Left lung (tissue), 10 donors: ENCODE measurements around the gene PYHIN1. TPM values are rescaled to one million over a fixed set of nuclear protein-coding genes. Genes with fewer than 3 reads are reported as not detected.

Source experiments
- ATAC-seq: fragments of 200-7000 bp; cut with Tn5 transposase; one replicate; pipeline ENCODE4 v1.9.1; 2020; ENCODE audit warnings: moderate library complexity
- DNase-seq, 4 donors: peaks; one replicate each; pipeline ENCODE4 v3.0.0-alpha.2; 2013 to 2020
- H3K27ac ChIP-seq, 2 donors: fragments of 200-600 bp; sonication (generic) in 1 of 2; one replicate each; pipeline versions ENCODE4 v1.5.0 to v1.8.0; 2020 to 2021
- H3K27me3 ChIP-seq, 2 donors: fragments of 200-600 bp; sonication (generic) in 1 of 2; one replicate each; pipeline versions ENCODE4 v1.5.0 to v1.8.0; 2020 to 2021
- H3K36me3 ChIP-seq, 2 donors: fragments of 200-600 bp; sonication (generic) in 1 of 2; one replicate each; pipeline versions ENCODE4 v1.5.0 to v1.8.0; 2020 to 2021
- H3K4me1 ChIP-seq, 2 donors: fragments of 200-600 bp; one replicate each; pipeline ENCODE4 v1.8.0; 2021
- H3K4me3 ChIP-seq, 2 donors: fragments of 200-600 bp; sonication (generic) in 1 of 2; one replicate each; pipeline versions ENCODE4 v1.5.0 to v1.8.0; 2020 to 2021; ENCODE audit warnings: mild to moderate bottlenecking in 1 of 2
- H3K9me3 ChIP-seq, 2 donors: fragments of 200-600 bp; sonication (generic) in 1 of 2; one replicate each; pipeline versions ENCODE4 v1.5.0 to v1.8.0; 2020 to 2021
- intact Hi-C, 2 donors: fragments of 100-400 bp; cut with DNase I; formaldehyde crosslinking; loops; one replicate each; pipeline versions ENCODE4 v1.11.2 to v1.14.2; 2022
- polyA plus RNA-seq, 6 donors: library from polyadenylated mRNA; unstranded; fragments of 120-200 nt; gene quantifications; one replicate each; pipeline ENCODE4 v1.2.1, GENCODE V29; 2013; ENCODE audit not compliant: insufficient read length in 6 of 6
- total RNA-seq, 2 donors: library from RNA; stranded (reverse); fragmentation: NEBNext Ultra II Directional; extraction: Animal tissue kit (Norgen Biotek cat#: 25700); gene quantifications; one replicate each; pipeline ENCODE4 v1.2.1, GENCODE V29; 2021
- TF ChIP-seq, protein P1 (sequence below), 2 donors: fragments of 200-600 bp; sonication (generic) in 1 of 2; IDR thresholded peaks; one replicate each; pipeline versions ENCODE4 v1.5.0 to v1.8.0; 2021; ENCODE audit warnings: antibody characterized with exemption in 2 of 2
- donor health status: DM: no; HTN: yes; CAD: no.
- donor health status: DM: no; HTN: no; CAD: no.

PYHIN1 gene
- total and polyA plus RNA-seq, 8 donors = 0.53 to 3.5 (median 1.3) TPM

DNA sequence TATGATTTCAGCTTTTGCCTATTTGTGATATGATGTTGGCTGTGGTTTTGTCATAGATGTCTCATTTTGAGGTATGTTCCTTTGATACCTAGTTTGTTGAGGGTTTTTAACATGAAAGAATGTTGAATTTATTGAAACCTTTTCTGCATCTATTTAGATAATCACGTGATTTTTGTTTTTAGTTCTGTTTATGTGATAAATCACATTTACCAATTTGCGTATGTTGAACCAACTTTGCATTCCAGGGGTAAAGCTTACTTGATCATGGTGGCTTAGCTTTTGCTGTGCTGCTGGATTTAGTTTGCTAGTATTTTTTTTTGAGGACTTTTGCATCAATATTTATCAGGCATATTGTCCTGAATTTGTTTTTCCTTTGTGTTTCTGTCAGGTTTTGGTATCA, 51.9 kb downstream of the PYHIN1 start:
- ATAC-seq (no peak), DNase-seq (no peak)
- intact Hi-C loops = no loop called here
- Histone ChIP-seq H3K4me1 (no peaks in the 10 kb centered on the region), H3K27ac (no peak overlapping the region), H3K27me3 (no peaks in the 10 kb centered on the region), H3K9me3 (peaks cover 0 to 13% of the 10 kb centered on the region in 2 donors), H3K36me3 (no peaks in the 10 kb centered on the region), H3K4me3 (no peak overlapping the region)
- TF ChIP-seq, protein P1, sequence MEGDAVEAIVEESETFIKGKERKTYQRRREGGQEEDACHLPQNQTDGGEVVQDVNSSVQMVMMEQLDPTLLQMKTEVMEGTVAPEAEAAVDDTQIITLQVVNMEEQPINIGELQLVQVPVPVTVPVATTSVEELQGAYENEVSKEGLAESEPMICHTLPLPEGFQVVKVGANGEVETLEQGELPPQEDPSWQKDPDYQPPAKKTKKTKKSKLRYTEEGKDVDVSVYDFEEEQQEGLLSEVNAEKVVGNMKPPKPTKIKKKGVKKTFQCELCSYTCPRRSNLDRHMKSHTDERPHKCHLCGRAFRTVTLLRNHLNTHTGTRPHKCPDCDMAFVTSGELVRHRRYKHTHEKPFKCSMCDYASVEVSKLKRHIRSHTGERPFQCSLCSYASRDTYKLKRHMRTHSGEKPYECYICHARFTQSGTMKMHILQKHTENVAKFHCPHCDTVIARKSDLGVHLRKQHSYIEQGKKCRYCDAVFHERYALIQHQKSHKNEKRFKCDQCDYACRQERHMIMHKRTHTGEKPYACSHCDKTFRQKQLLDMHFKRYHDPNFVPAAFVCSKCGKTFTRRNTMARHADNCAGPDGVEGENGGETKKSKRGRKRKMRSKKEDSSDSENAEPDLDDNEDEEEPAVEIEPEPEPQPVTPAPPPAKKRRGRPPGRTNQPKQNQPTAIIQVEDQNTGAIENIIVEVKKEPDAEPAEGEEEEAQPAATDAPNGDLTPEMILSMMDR (IDR thresholded peaks at IDR 0.05) = no peak

DNA sequence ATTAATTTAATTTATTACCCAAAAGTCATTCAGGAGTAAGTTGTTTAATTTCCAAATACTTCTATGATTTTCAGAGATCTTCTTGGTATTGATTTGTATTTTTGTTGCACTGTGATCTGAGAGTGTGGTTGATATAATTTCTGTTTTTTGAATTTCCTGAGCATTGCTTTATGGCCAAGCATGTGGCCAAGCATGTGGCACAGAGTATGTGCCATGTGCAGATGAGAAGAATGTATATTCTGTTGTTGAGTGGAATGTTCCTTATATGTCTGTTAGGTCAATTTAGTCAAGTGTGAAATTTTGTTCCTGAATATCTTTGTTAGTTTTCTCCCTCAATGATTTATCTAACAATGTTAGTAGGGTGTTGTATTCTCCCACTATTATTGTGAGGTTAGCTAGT, 53.0 kb downstream of the PYHIN1 start:
- Histone ChIP-seq H3K4me3 (no peak overlapping the region), H3K27ac (no peak overlapping the region), H3K27me3 (no peaks in the 10 kb centered on the region), H3K36me3 (no peaks in the 10 kb centered on the region), H3K9me3 (peaks cover 0 to 13% of the 10 kb centered on the region in 2 donors), H3K4me1 (no peaks in the 10 kb centered on the region)
- no peak for DNase-seq
- TF ChIP-seq, protein P1 (IDR thresholded peaks at IDR 0.05) = no peak
- intact Hi-C loops = no loop called here
- no peak for ATAC-seq

DNA sequence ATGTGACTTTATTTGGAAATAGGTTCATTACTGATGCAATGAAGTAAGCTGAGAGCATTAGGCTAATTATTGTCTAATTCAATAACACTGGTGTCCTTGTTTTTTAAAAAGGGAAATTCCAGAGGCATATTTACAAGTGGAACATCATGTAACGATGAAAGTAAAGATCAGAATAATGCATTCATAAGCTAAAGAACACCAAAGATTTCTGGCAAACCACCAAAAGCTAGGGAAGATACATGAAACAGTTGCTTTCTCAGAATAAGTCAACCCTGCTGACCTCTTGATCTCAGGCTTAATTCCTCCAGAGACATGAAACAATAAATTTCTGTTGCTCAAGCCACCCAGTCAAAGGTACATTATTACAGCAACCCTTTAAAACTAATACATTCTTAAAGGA, 58.1 kb downstream of the PYHIN1 start:
- Histone ChIP-seq H3K27ac (no peak overlapping the region), H3K36me3 (no peaks in the 10 kb centered on the region), H3K9me3 (no peaks in the 10 kb centered on the region), H3K4me3 (no peak overlapping the region), H3K27me3 (no peaks in the 10 kb centered on the region), H3K4me1 (no peaks in the 10 kb centered on the region)
- DNase-seq (no peak), ATAC-seq (no peak)
- TF ChIP-seq, protein P1 (IDR thresholded peaks at IDR 0.05) = no peak
- intact Hi-C loops = no loop called here

DNA sequence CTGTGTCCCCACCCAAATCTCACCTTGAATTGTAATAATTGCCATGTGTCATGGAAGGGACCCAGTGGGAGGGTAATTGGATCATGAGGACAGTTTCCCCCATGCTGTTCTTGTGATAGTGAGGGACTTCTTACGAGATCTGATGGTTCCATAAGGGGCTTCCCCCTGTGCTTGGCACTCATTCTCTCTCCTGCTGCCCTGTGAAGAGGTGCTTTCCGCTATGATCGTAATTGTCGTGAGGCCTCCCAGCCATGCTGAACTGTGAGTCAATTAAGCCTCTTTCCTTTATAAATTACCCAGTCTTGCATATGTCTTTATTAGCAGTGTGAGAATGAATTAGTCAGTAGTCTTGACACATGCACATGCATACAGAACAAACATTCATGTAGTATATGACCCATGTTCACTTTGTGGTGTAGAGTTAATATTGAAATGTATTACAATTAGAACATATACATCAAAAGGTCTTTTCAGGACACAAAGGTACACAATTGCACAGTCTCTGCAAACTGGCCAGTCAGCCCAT, 61.5 kb downstream of the PYHIN1 start:
- ATAC-seq = no peak
- Histone ChIP-seq H3K27ac (no peak overlapping the region), H3K9me3 (no peaks in the 10 kb centered on the region), H3K4me1 (no peaks in the 10 kb centered on the region), H3K36me3 (no peaks in the 10 kb centered on the region), H3K27me3 (no peaks in the 10 kb centered on the region), H3K4me3 (no peak overlapping the region)
- intact Hi-C loops = loop anchor here in 1 of 2 donors (10.0 kb wide), 1 partner anchor 788 kb away; no protein-coding TSS in a partner anchor
- TF ChIP-seq, protein P1 (IDR thresholded peaks at IDR 0.05) = no peak
- DNase-seq = no peak

DNA sequence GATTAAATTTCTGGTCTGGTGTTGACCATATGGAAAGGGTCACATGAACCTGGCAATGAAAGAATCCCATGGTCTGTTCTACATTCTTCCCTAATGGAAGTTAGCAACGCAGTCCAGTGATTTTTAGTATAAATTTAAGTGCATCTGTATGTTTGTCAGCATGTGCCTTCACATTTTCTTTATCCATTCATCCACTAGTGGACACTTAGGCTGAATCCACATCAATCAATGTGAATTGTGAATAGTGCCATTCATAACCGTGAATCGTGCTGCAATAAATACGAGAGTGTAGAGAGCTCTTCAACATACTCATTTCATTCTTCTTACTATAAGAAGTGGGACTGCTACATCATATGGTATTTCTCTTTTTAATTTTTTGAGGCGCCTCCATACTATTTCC, 65.6 kb downstream of the PYHIN1 start:
- intact Hi-C loops = loop anchor here in 1 of 2 donors (10.0 kb wide), 1 partner anchor 792 kb away; no protein-coding TSS in a partner anchor
- Histone ChIP-seq H3K27ac (no peak overlapping the region), H3K9me3 (no peaks in the 10 kb centered on the region), H3K4me1 (peaks cover 0 to 33% of the 10 kb centered on the region in 2 donors), H3K4me3 (no peak overlapping the region), H3K27me3 (no peaks in the 10 kb centered on the region), H3K36me3 (no peaks in the 10 kb centered on the region)
- no peak for DNase-seq
- no peak for ATAC-seq
- TF ChIP-seq, protein P1 (IDR thresholded peaks at IDR 0.05) = no peak
